K562 (cell line): Measurements from ENCODE around the gene ECSIT. TPM values are rescaled to one million over a fixed set of nuclear protein-coding genes. Genes with fewer than 3 reads are reported as not detected.

Experiments used
- BCOR ChIP-seq: fragments of 450-650 bp; IDR thresholded peaks from 2 replicates; pipeline ENCODE4 v1.6.1; 2016
- GTF2B ChIP-seq: IDR thresholded peaks from 2 replicates; pipeline ENCODE4 v1.6.1; 2011; ENCODE audit not compliant: insufficient read length; ENCODE audit errors: extremely low read depth
- HDAC3 ChIP-seq: fragments of 450-650 bp; IDR thresholded peaks from 2 replicates; pipeline ENCODE4 v1.6.1; 2018; ENCODE audit warnings: borderline replicate concordance, mild to moderate bottlenecking, moderate library complexity; ENCODE audit not compliant: partially characterized antibody
- HMG20B ChIP-seq: fragments of 250-450 bp; sonication (Bioruptor Pico); IDR thresholded peaks from 2 replicates; pipeline ENCODE4 v1.5.0; 2021; ENCODE audit warnings: mild to moderate bottlenecking
- KDM1A ChIP-seq, 2 experiments: fragments of 450-650 bp; IDR thresholded peaks; 2 replicates each; pipeline ENCODE4 v1.6.1; 2016; ENCODE audit warnings: mild to moderate bottlenecking in 2 of 2
- MCM5 ChIP-seq: fragments of 450-650 bp; IDR thresholded peaks from 2 replicates; pipeline ENCODE4 v1.6.1; 2016; ENCODE audit warnings: low read depth
- NR2C2 ChIP-seq, 2 experiments: fragments of 200-800 bp in 1 of 2; sonication (Bioruptor generic) in 1 of 2; sonication (generic) in 1 of 2; formaldehyde crosslinking in 1 of 2; IDR thresholded peaks; 2 replicates each; pipeline versions ENCODE4 v1.6.1 to v1.8.0; 2016 to 2022; ENCODE audit warnings: mild to moderate bottlenecking in 1 of 2, missing compliant biosample characterization in 1 of 2, missing genetic modification characterization in 1 of 2, missing genetic modification reagents in 1 of 2
- POLR3A ChIP-seq: IDR thresholded peaks from 2 replicates; pipeline ENCODE4 v1.6.1; 2011; ENCODE audit warnings: borderline replicate concordance, mild to moderate bottlenecking, moderate library complexity; ENCODE audit not compliant: insufficient read length, insufficient read depth; ENCODE audit errors: extremely low read depth
- SOX6 ChIP-seq: fragments of 450-650 bp; IDR thresholded peaks from 2 replicates; pipeline ENCODE4 v1.6.1; 2014; ENCODE audit warnings: mild to moderate bottlenecking
- TAF7 ChIP-seq: fragments of 450-650 bp; IDR thresholded peaks from 2 replicates; pipeline ENCODE4 v1.6.1; 2016; ENCODE audit warnings: missing genetic modification characterization, missing compliant biosample characterization
- TOE1 ChIP-seq, 2 experiments: fragments of 450-650 bp in 1 of 2; sonication (generic) in 1 of 2; formaldehyde crosslinking in 1 of 2; IDR thresholded peaks; 2 replicates each; pipeline versions ENCODE4 v1.7.1 to v1.8.0; 2016 to 2022; ENCODE audit warnings: borderline replicate concordance in 2 of 2, mild to moderate bottlenecking in 2 of 2, antibody characterized with exemption in 1 of 2, inconsistent platforms in 1 of 2, low read depth in 1 of 2, missing genetic modification reagents in 1 of 2, moderate library complexity in 1 of 2
- TRIM24 ChIP-seq, 2 experiments: fragments of 450-650 bp; IDR thresholded peaks; 2 replicates each; pipeline ENCODE4 v1.6.1; 2016
- ZMIZ1 ChIP-seq, 2 experiments: fragments of 150-350 bp in 1 of 2; IDR thresholded peaks; 2 replicates each; pipeline ENCODE4 v1.6.1; 2012 to 2016; ENCODE audit warnings: low read depth in 2 of 2, low read length in 2 of 2, mild to moderate bottlenecking in 1 of 2, moderate library complexity in 1 of 2
- ZNF184 ChIP-seq: sonication (generic); formaldehyde crosslinking; IDR thresholded peaks from 2 replicates; pipeline ENCODE4 v1.5.0; 2020; ENCODE audit warnings: missing genetic modification reagents
- polyA plus RNA-seq, 8 experiments: library from polyadenylated mRNA; depleted of rRNA in 4 of 8; stranded (reverse) in 5 of 8; unstranded in 3 of 8; fragments of >200 nt; fragmentation: Nextera tagmentation in 2 of 8; fragmentation: Illumina TruSeq in 1 of 8; extraction: Ambion mirVana in 2 of 8; extraction: Trizol in 1 of 8; gene quantifications; 2 replicates each; pipeline versions ENCODE4 v1.2.1 to v1.2.3, GENCODE V29; 2011 to 2014; ENCODE audit warnings: inconsistent platforms in 1 of 8, missing spikeins in 1 of 8
- total RNA-seq, 7 experiments: library from RNA; depleted of rRNA in 6 of 7; stranded (reverse); fragments of >200 nt in 6 of 7; fragmentation: Illumina TruSeq in 2 of 7; extraction: Trizol in 2 of 7; gene quantifications; 2 replicates each; pipeline versions ENCODE4 v1.2.1 to v1.2.3, GENCODE V29; 2011 to 2021; ENCODE audit warnings: low replicate concordance in 1 of 7
- TF ChIP-seq, protein P1 (sequence below): fragments of 150-350 bp; IDR thresholded peaks from 2 replicates; pipeline ENCODE4 v1.6.1; 2014; ENCODE audit warnings: low read depth, mild to moderate bottlenecking, low read length, borderline replicate concordance
- TF ChIP-seq, protein P2 (sequence below): fragments of 450-650 bp; formaldehyde crosslinking; IDR thresholded peaks from 2 replicates; pipeline ENCODE4 v1.4.0; 2020; ENCODE audit warnings: mild to moderate bottlenecking, moderate library complexity
- TF ChIP-seq, protein P3 (sequence below): fragments of 250-450 bp; sonication (Bioruptor Pico); IDR thresholded peaks from 2 replicates; pipeline ENCODE4 v1.5.0; 2020; ENCODE audit warnings: mild to moderate bottlenecking

Gene ECSIT
- total and polyA plus RNA-seq, 9 of the 15 experiments (the other 6 are each of a cell fraction or from before 2014, with no cell fraction given): 1.1 to 82.5 (median 43.9) TPM

DNA sequence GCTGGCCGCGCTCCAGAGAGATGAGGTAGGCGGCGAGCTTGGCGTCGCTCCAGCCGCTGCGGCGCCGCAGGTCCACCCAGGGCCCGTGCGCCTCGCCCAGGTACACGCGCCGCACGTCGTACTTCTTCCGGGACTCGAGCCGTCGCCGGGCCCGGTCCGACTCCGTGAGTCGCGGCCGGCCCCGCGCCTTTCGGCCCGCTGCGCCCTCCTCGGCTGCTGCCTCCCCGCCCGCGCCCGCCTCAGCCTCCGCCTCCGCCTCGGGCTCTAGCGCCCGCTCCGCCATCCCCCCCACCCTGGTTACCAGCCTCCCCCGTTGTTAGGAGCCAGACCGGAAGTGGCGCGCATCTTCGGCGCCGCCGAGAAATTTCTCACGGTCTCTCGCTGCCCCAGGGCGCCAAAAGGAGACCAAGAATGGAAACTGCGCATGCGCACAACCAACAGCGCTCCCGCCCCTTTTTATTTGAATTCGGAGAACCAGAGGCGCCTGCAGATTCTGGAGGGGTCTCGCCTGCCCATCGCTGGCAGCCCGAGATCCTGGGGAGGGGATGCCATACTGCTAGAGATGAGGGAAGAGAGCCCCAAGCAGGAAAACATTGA is 23.3 kb downstream of the ECSIT start, which contains the start of gene ZNF653 (continued):
- TF ChIP-seq ZMIZ1 (IDR thresholded peaks at IDR 0.05; ENCODE audit: low read depth in 2 of 2, low read length in 2 of 2): no peak
- TF ChIP-seq KDM1A (IDR thresholded peaks at IDR 0.05): no peak
- TF ChIP-seq TRIM24 (IDR thresholded peaks at IDR 0.05): no peak
- no peak for TF ChIP-seq SOX6
- TF ChIP-seq HDAC3: no peak
- TF ChIP-seq POLR3A: no peak
- TF ChIP-seq BCOR: no peak
- TF ChIP-seq TOE1 (IDR thresholded peaks at IDR 0.05; ENCODE audit: borderline replicate concordance): no peak
- no peak for TF ChIP-seq TOE1 (CRISPR knock-in tag; IDR thresholded peaks at IDR 0.05; ENCODE audit: borderline replicate concordance, low read depth)
- no peak for TF ChIP-seq ZNF184
- TF ChIP-seq TAF7 (tag): no peak
- TF ChIP-seq, protein P1, sequence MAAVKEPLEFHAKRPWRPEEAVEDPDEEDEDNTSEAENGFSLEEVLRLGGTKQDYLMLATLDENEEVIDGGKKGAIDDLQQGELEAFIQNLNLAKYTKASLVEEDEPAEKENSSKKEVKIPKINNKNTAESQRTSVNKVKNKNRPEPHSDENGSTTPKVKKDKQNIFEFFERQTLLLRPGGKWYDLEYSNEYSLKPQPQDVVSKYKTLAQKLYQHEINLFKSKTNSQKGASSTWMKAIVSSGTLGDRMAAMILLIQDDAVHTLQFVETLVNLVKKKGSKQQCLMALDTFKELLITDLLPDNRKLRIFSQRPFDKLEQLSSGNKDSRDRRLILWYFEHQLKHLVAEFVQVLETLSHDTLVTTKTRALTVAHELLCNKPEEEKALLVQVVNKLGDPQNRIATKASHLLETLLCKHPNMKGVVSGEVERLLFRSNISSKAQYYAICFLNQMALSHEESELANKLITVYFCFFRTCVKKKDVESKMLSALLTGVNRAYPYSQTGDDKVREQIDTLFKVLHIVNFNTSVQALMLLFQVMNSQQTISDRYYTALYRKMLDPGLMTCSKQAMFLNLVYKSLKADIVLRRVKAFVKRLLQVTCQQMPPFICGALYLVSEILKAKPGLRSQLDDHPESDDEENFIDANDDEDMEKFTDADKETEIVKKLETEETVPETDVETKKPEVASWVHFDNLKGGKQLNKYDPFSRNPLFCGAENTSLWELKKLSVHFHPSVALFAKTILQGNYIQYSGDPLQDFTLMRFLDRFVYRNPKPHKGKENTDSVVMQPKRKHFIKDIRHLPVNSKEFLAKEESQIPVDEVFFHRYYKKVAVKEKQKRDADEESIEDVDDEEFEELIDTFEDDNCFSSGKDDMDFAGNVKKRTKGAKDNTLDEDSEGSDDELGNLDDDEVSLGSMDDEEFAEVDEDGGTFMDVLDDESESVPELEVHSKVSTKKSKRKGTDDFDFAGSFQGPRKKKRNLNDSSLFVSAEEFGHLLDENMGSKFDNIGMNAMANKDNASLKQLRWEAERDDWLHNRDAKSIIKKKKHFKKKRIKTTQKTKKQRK: no peak
- no peak for TF ChIP-seq HMG20B (CRISPR knock-in tag)
- no peak for TF ChIP-seq NR2C2 (CRISPR knock-in tag; IDR thresholded peaks at IDR 0.05)
- TF ChIP-seq NR2C2 (tag; IDR thresholded peaks at IDR 0.05): peak; percentile 93
- TF ChIP-seq, protein P2, sequence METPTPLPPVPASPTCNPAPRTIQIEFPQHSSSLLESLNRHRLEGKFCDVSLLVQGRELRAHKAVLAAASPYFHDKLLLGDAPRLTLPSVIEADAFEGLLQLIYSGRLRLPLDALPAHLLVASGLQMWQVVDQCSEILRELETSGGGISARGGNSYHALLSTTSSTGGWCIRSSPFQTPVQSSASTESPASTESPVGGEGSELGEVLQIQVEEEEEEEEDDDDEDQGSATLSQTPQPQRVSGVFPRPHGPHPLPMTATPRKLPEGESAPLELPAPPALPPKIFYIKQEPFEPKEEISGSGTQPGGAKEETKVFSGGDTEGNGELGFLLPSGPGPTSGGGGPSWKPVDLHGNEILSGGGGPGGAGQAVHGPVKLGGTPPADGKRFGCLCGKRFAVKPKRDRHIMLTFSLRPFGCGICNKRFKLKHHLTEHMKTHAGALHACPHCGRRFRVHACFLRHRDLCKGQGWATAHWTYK: peak; percentile 59; the same call in 1 of the 2 replicates
- no peak for TF ChIP-seq MCM5
- TF ChIP-seq, protein P3, sequence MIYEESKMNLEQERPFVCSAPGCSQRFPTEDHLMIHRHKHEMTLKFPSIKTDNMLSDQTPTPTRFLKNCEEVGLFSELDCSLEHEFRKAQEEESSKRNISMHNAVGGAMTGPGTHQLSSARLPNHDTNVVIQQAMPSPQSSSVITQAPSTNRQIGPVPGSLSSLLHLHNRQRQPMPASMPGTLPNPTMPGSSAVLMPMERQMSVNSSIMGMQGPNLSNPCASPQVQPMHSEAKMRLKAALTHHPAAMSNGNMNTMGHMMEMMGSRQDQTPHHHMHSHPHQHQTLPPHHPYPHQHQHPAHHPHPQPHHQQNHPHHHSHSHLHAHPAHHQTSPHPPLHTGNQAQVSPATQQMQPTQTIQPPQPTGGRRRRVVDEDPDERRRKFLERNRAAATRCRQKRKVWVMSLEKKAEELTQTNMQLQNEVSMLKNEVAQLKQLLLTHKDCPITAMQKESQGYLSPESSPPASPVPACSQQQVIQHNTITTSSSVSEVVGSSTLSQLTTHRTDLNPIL (CRISPR knock-in tag): no peak
- TF ChIP-seq GTF2B: no peak
